SK-MEL-5 (cell line): Measurements from ENCODE around the gene LARGE1. TPM values are rescaled to one million over a fixed set of nuclear protein-coding genes. Genes with fewer than 3 reads are reported as not detected.
A peak's percentile ranks its signal among the peaks of the same experiment; 100 is the strongest.

Experiments used
- DNase-seq: peaks from one replicate; pipeline ENCODE4 v3.0.0-alpha.2; 2016; ENCODE audit warnings: low read depth, low spot score
- in situ Hi-C: cut with HindIII; loops from 2 replicates; pipeline ENCODE4 v1.10.0; 2016; ENCODE audit warnings: low sequenced_read_pairs, high pct_unique_total_duplicates, low pct_unique_long_range_greater_than_20kb
- total RNA-seq: library from RNA; depleted of rRNA; stranded (reverse); fragments of >200 nt; shearing (Covaris generic); gene quantifications from 2 replicates; pipeline ENCODE4 v1.2.3, GENCODE V29; 2014

The LARGE1 gene
- total RNA-seq, 1 experiment from 2014 or later = 22.0 TPM

DNA sequence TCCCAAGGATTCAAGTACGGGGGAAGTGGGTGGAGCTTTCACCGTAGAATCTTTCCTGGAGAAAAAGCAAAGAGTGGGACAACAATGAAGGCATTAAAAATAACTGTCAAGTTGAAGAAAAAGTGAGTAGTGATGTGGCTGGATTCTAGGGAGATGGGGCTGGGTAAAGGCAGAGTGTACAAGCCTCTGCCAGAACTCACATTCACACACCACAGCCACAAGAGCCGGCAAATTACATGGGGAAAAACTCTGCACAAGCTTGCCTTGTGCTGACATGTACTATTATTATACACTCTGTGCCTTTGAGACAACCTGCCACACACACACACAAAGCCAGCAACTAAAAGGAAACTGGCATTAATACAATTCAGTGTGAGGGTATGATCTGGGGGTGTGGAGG is 182.6 kb downstream of the LARGE1 start:
- in situ Hi-C loops = no loop called here

DNA sequence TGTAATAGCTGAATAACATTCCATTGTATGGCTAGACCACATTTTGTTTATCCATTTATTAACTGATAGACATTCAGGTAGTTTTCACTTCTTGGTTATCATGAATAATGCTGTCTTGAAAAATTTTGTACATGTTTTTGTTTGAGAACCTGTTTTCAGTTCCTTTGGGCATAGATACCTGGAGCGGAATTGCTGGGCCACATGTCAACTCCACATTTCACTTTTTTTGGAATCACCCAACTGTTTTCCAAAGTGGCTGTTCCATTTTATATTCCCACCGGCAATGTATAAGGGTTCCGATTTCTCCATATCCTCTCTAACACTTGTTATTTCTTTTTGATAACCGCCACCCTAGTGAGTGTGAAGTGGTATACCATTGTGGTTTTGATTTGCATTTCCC is 184.3 kb downstream of the LARGE1 start:
- no peak for DNase-seq
- in situ Hi-C loops = no loop called here

More for the DNA sequence above, 182.6 kb downstream of the LARGE1 start:
- DNase-seq = no peak

DNA sequence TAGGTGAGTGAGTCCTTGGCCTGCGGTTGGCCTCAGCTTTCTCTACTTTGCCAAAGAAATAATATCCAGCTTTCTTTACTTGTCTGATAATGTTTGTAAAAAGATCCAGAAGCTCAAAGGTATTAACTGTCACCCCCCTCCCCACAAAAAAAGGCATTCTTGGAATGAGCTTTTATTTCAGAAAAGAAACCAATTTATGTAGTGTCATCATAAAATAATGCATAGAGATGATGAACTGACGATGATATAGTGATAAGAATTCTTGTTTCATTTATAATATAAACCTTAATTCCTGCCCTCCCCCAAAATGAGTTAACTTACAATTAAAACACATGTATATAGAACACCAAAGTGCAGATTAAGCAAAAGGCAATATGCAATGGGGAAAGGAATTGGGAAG is 191.4 kb downstream of the LARGE1 start:
- no peak for DNase-seq
- in situ Hi-C loops = no loop called here

DNA sequence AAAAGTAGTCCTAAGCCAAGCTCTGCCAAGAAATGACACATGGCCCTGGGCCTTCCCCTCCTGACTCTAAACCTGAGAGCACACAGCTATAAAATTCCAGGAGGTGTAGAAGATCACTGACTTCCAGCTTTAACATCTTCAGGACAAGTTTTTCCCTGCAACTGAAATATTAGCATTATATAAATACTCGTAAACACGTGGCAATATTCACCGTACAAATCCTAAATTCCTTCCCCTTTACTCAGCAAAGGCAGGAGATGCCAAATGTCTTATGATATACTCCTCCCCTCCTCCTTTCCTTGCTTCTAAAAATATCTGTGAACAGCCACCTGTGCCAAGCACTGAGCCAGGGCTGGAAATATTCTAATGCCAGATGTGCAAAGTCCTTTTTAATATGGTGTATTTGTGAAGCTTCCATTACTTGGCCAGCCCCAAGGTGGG is 194.0 kb downstream of the LARGE1 start:
- in situ Hi-C loops = no loop called here
- no peak for DNase-seq

DNA sequence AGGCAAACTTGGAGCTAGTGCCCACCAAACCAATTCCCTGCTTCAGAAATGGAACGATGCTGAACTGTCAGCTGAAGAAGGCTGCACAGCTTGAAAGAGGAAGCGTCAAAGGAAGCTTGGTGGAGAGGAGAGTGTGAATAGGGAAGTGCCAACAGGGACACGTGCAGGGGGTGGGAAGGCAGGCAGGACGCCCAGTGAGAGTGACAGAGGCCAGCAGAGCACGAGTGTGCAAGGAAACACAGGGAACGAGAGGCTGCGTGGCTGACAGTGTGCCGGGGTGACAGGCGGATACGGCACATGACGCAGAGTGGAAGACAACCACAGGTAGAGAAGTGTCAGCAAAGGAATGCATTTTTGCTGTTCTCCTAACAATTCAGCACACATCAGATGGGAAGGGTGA is 196.4 kb downstream of the LARGE1 start:
- in situ Hi-C loops = no loop called here
- DNase-seq = no peak

DNA sequence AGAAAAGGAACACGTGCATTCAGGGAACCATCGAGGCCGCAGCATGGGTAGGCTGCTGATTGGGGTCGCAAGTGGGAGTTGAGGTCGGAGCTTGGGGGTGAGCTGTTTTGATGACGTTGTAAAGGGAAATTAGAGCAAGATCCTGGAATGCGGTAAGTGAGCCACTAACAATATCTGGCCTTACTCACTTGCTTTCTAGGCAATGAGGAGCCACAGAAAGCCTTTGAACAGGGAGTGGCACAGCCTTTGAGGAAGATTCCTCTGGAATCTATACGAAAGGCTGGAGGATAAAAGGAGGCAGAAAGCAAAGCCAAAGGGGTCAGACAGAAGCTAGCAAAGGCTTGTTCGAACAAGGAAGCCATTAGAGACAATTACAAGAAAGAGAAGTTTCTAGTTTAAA is 197.5 kb downstream of the LARGE1 start:
- DNase-seq = no peak
- in situ Hi-C loops = no loop called here

DNA sequence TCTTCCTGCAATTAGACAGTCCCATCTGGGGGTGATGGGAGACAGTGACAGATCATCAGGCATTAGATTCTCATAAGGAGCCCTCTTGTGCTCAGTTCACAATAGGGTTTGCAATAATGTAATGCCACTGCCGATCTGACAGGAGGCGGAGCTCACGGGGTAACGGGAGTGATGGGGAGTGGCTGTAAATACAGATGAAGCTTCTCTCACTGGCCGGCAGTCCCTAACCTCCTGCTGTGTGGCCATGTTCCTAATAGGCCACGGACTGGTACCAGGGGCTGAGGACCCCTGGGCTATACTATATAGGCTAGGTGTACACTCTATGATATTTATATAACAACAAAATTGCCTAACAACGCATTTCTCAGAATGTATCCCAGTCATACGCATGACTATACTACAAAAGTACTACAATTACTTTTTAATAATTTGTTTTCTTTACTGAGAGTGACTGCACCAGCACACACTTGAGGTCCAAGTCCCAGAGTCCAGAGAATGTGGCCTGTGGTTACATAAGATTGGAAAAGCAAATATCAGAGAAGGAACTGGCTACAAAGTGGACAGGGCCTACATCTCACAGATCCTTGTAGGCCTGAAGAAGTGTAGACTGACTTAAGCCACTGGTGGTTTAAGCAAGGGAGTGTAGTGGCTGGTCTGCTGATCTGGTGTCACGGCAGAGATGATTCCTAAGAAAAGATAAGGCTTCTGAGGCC is 200.0 kb downstream of the LARGE1 start:
- in situ Hi-C loops = no loop called here

DNA sequence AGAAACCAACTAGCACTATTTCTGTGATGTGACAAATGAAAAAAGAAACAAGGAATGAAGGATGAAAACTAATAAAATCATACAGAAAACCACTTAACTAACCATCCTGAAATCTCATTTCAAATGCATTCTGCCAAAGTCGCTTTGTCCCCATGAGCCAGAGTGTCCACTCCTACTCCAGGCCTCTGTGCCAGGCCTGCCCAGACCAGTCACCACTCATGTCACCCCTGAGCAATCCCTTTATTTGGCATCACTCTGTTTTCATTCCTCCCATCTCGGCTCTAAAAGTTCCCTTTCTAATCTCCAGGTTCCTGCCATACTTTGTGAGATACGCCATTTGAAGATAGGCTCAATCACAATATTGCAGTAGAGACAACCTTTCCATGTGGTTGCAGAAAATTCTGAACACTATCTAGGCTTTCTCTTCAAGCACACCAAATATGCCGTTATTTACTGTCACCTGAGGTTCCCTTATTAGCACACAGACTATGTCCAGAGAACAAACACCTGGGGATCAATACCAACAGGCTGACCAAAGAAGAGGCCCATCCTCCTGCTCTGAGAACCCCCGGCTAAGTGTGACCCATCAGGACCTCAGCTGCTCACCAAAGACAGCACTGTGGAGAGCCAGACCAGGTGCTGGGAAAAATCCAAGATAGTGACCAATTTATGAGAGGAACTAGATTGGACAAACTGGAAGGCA is 202.4 kb downstream of the LARGE1 start:
- DNase-seq = no peak
- in situ Hi-C loops = no loop called here

More for the DNA sequence above, 200.0 kb downstream of the LARGE1 start:
- DNase-seq = no peak

DNA sequence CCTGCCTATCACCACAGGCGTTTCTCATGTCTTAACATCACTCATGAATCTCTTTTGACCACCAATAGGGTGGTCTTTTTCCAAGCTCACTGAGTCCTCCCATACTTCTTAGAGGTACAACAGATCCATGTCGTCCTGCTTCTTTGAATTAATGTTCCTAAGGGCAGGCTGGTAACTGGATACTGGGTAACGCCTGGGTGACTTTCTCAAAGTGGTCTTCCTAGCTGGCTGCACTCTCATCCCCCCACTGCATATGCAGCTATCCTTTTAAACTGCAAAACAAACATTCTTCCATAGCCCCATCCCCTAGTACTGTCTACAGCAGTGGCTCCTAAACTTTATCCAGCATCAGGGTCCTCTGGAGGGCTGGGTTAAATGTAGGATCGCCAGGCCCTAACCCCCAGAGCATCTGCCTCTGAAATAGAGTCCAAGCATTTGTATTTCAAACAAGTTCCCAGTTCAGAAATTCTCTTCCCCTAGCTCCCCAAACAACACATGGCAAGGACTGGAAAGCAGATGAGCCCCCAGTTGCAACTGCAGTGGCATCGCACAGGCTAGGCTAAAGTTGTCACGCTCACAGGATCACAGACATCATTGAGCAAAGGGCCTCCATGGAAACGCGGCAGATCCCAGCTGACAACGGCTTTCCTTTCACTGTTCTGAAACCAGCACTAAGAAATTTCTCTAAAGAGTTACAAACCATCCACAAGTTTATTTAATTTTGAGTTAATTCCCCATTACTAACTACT is 204.9 kb downstream of the LARGE1 start:
- in situ Hi-C loops = no loop called here
- DNase-seq = no peak

DNA sequence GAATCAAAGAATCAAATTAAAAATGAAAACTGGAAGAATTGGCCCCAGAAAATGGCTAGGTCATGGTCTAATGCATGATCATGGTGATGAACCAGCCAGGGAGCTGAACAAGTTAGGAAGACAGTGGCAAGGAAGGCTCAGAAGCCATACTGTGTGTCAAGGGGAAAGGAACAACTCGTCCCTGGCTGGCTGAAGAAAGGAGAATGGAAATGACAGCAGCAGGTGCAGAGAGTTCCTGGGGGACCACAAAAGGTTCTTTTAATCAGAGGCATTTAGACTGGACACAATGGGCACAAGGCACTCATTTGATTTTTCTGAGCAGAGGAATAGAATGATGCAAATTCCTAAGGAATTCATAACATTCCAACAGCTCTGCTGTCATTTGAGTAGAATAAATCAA is 209.9 kb downstream of the LARGE1 start:
- in situ Hi-C loops = no loop called here

DNA sequence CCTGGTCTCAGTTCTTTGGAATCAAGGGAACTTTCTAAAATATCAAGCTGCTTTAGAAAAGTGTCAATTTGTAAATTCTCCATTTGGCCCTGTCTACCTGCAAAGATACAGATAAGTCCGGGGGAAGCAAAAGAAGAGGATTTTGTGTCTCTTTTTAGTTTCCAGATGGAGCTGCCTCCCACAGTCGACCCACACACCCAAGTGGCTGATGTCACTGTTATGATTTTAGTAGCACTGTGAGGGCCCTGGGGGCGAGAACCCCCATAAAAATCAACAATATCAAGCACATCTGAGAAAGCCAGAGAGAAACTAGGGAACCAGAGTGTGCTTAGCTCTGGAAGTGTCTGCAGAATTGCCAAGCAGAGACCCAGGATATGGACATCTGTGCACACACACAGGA is 212.7 kb downstream of the LARGE1 start:
- DNase-seq = no peak
- in situ Hi-C loops = no loop called here

More for the DNA sequence above, 209.9 kb downstream of the LARGE1 start:
- DNase-seq = no peak

DNA sequence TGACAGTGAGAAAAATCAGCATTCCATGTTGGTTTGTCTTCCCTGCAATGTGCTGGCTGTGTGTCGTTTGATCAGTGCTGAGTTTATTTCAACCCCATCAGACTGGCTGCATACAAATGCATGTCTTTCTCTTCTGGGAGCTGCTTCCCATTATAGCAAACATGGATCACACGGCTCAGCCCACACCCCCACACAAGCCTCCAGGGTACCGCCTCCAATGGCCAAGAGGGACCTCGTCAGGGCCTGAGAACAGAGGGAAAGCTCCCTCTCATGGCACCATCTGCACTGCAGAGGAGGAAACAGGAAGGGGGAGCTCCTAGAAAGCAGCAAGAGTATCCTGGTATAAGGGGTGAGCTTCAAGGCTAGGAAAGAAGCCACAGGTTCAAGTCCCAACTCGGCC is 214.2 kb downstream of the LARGE1 start:
- DNase-seq = peak; percentile 28
- in situ Hi-C loops = no loop called here

DNA sequence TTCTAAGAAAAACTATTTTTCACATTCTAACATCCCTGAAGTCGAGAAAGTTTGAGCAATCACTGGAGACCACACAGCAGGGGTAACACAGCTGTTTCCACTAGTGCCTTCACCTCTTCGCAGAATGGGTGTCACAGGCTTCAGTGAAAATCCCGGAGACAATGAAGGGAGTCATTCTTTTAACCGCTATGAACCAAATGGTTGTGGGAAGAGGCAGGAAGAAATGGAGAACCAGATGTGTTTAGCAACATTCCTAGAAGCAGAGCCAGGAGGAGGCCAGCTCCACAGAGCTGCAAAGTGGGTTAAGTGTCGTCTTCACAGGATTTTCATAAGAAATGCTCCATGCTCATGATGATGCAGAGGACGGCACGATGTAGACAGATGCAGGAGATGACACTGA is 221.1 kb downstream of the LARGE1 start:
- no peak for DNase-seq
- in situ Hi-C loops = no loop called here

DNA sequence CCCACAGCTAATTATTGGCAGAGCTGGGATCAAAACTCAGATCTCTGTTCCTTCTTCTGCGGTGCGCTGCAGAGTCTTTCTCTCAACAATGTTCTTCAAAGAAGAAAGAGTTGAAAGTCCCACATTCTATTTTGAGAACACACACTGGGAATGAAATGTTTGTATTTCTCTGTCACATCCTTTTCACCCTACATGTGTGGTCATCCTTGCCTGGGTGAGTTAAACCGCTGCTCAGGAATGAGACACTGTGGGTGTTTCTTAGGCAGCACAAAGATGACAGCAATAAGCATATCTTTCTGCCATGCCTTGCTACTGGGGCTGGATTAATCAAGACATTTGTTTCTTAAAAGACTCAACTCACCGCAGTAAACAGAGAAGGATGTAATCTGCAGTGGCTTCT is 222.6 kb downstream of the LARGE1 start:
- in situ Hi-C loops = no loop called here
- DNase-seq = no peak

DNA sequence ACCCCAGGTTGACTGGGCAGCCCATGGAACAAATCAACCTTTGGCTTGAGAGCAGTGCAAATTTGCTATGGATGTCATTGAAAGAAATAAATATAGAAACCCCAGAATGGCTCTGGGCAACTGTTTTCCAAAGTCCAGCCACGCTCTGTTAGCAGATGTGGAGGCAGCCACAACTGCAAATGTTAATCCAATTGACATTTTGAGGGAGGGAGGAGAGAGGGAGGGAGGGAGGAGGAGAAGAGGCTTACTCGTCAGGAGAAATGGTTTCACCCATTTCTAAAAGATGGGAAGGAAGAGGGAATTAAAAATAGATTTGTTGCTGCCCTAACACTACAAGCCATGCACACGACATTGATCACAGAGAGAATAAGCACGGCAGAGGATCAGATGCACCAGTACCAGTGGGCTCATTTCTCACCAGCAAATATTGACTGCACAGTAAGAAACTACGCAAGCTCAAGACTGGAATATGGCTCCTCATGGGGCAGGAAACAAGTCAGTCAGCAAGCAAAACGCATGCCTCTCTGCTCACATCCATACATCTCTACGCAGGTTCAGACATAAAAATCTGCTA is 229.1 kb downstream of the LARGE1 start:
- in situ Hi-C loops = no loop called here
- DNase-seq = no peak

DNA sequence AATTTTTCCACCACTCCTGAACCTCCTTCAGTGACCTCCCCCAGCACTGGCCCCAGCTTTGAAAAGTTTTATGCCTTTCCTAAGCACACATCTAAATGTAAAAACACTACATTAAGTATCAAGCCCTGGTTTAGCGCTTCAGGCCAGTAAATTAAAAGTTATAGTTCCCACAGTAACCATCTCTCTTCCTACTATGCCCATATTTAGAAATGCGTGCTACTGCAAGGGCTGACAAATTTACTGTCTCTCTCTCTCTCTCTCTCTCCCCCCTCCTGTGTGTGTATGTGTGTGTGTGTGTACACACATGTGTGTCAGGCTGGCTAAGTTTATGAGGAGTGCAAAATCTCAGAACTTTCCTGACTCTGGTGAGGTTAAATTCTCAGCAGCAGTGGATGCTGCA is 231.4 kb downstream of the LARGE1 start:
- in situ Hi-C loops = no loop called here
- DNase-seq = no peak

DNA sequence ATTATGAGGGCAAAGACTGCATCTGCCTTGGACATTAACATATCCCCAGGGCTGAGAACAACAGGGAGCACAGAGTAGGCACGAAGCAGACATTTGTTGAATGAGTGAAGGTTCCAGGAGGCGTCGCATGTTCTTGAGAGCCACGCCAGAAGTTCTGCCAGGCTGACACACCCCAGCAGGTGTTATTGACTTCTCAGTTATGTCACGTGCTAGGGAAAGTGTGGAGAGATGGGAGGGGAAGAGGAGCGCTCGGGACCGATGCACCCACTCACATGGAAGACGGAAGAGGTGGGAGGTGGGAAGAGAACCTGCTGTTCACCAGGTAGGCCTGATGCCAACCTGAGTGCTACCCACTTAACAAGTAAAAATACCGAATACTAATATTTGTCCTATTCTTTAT is 232.8 kb downstream of the LARGE1 start:
- in situ Hi-C loops = no loop called here

DNA sequence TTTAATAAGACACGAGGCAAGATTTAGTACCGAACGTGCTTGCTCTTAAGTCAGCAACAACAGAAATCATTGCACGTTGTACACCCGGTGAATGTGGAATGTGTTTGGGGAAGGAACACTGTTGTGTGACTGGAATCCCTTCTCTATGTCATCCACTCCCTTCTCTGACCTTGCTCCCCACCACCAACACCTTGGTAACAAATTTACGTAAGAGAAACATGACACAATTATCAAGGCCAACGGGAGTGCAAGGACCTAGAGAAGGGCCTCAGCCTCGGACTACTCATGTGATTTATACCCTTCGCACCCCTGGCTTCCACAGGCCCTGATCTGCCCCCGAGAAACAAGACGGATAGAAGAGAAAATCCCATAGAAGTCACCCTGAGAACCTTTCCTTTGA is 236.2 kb downstream of the LARGE1 start:
- DNase-seq = no peak
- in situ Hi-C loops = no loop called here

More for the DNA sequence above, 232.8 kb downstream of the LARGE1 start:
- no peak for DNase-seq
